Trophoblast cell (in vitro differentiated cells and primary cell): Measurements from ENCODE around the gene TSPEAR.

ENCODE experiments used
- DNase-seq, 2 donors: peaks; one replicate each; pipeline ENCODE4 v3.0.0-alpha.2; 2016
- H2AFZ ChIP-seq: 2 replicates; pipeline ENCODE4 v1.6.1; 2013; ENCODE audit warnings: low read length, moderate library complexity, mild to moderate bottlenecking; ENCODE audit not compliant: insufficient read depth, poor library complexity
- H2AK5ac ChIP-seq: 2 replicates; pipeline ENCODE4 v1.6.1; 2013; ENCODE audit warnings: mild to moderate bottlenecking, low read length
- H2BK120ac ChIP-seq: 2 replicates; pipeline ENCODE4 v1.6.1; 2013; ENCODE audit warnings: low read length, mild to moderate bottlenecking, moderate library complexity; ENCODE audit not compliant: insufficient read depth, poor library complexity
- H2BK12ac ChIP-seq: 2 replicates; pipeline ENCODE4 v1.6.1; 2013; ENCODE audit warnings: mild to moderate bottlenecking, low read length, moderate library complexity
- H2BK5ac ChIP-seq: 2 replicates; pipeline ENCODE4 v1.6.1; 2013; ENCODE audit warnings: low read length, low read depth, moderate library complexity, mild to moderate bottlenecking; ENCODE audit not compliant: poor library complexity
- H3K14ac ChIP-seq: 2 replicates; pipeline ENCODE4 v1.6.1; 2013; ENCODE audit warnings: mild to moderate bottlenecking, low read length
- H3K18ac ChIP-seq: 2 replicates; pipeline ENCODE4 v1.6.1; 2013; ENCODE audit warnings: mild to moderate bottlenecking, low read length
- H3K23ac ChIP-seq: 2 replicates; pipeline ENCODE4 v1.6.1; 2013; ENCODE audit warnings: low read length
- H3K27ac ChIP-seq: 2 replicates; pipeline ENCODE4 v1.5.1; 2013; ENCODE audit warnings: low read depth, mild to moderate bottlenecking, inconsistent platforms, low read length, moderate library complexity
- H3K27me3 ChIP-seq: 2 replicates; pipeline ENCODE4 v1.6.1; 2013; ENCODE audit warnings: inconsistent platforms, mild to moderate bottlenecking, low read length, moderate library complexity; ENCODE audit not compliant: insufficient read depth
- H3K36me3 ChIP-seq, 2 experiments: 1 replicate in 1 of 2; 2 replicates in 1 of 2; pipeline ENCODE4 v1.6.1; 2013; ENCODE audit warnings: low read length in 2 of 2, mild to moderate bottlenecking in 2 of 2, moderate library complexity in 1 of 2; ENCODE audit not compliant: insufficient read depth in 2 of 2, control insufficient read depth in 1 of 2
- H3K4ac ChIP-seq: 2 replicates; pipeline ENCODE4 v1.6.1; 2013; ENCODE audit warnings: low read depth, mild to moderate bottlenecking, low read length, moderate library complexity
- H3K4me1 ChIP-seq, 2 experiments: 1 replicate in 1 of 2; 2 replicates in 1 of 2; pipeline ENCODE4 v1.6.1; 2013; ENCODE audit warnings: low read length in 2 of 2, mild to moderate bottlenecking in 2 of 2, moderate library complexity in 1 of 2; ENCODE audit not compliant: insufficient read depth in 2 of 2, control insufficient read depth in 1 of 2
- H3K4me2 ChIP-seq: 2 replicates; pipeline ENCODE4 v1.6.1; 2013; ENCODE audit warnings: inconsistent platforms, mild to moderate bottlenecking, low read length, moderate library complexity
- H3K4me3 ChIP-seq: 2 replicates; pipeline ENCODE4 v1.5.1; 2013; ENCODE audit warnings: mild to moderate bottlenecking, low read depth, low read length, inconsistent platforms
- H3K79me1 ChIP-seq: one replicate; pipeline ENCODE4 v1.6.1; 2013; ENCODE audit warnings: low read length
- H3K79me2 ChIP-seq: 2 replicates; pipeline ENCODE4 v1.6.1; 2013; ENCODE audit warnings: low read length, mild to moderate bottlenecking; ENCODE audit not compliant: control insufficient read depth, insufficient read depth, poor library complexity
- H3K9ac ChIP-seq: 2 replicates; pipeline ENCODE4 v1.6.1; 2013; ENCODE audit warnings: mild to moderate bottlenecking, low read length
- H3K9me3 ChIP-seq: 2 replicates; pipeline ENCODE4 v1.6.1; 2013; ENCODE audit warnings: low read depth, mild to moderate bottlenecking, control low read depth, inconsistent platforms, low read length; ENCODE audit not compliant: insufficient read depth
- H4K12ac ChIP-seq: 2 replicates; pipeline ENCODE4 v1.6.1; 2013; ENCODE audit warnings: low read depth, mild to moderate bottlenecking, low read length, moderate library complexity
- H4K8ac ChIP-seq: 2 replicates; pipeline ENCODE4 v1.6.1; 2013; ENCODE audit warnings: low read depth, mild to moderate bottlenecking, low read length, moderate library complexity
- H4K91ac ChIP-seq: one replicate; pipeline ENCODE4 v1.6.1; 2013; ENCODE audit warnings: low read depth, mild to moderate bottlenecking, low read length, moderate library complexity
- WGBS: extraction: QIAGEN DNeasy Blood & Tissue Kit; methylation state at CpG from one replicate; pipeline ENCODE4 v1.1.7; 2013; ENCODE audit warnings: missing lambda C conversion rate; ENCODE audit not compliant: insufficient read length, insufficient coverage; ENCODE audit errors: extremely low coverage; 5-methylcytosine and 5-hydroxymethylcytosine counted together

Gene TSPEAR

DNA sequence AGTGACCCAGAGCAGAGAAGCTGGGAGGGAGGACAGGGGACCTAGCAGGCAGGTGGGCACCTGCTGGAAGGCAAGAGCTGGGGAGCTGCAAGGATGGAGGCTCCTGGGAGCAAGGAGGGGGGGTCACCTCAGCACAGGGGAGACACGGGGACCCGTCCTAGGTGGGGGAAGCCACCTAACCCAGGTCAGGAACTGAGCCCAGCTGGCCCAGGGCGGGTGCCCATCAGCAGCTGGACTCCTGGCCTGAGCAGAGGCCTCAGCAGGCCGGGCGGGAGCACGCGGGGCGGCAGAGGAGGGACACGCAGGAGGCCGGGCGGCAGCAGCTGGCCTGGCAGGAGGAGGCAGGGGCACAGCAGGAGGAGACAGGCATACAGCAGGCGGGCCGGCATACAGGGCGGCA lies 172.3 kb downstream of the TSPEAR start:
- no peak overlapping the region for H3K4me2 ChIP-seq
- no peak overlapping the region for H2BK120ac ChIP-seq
- no peaks in the 10 kb centered on the region for H3K9me3 ChIP-seq
- no peak overlapping the region for H3K18ac ChIP-seq
- H3K36me3 ChIP-seq = no peaks in the 10 kb centered on the region
- DNase-seq = no peak
- H3K79me2 ChIP-seq = no peaks in the 10 kb centered on the region
- no peaks in the 10 kb centered on the region for H3K27me3 ChIP-seq
- no peak overlapping the region for H4K12ac ChIP-seq
- no peak overlapping the region for H3K23ac ChIP-seq
- H2AFZ ChIP-seq = no peak overlapping the region
- no CpG with 5 or more reads among the region's 14 CpGs for WGBS
- no peaks in the 10 kb centered on the region for H3K4me1 ChIP-seq
- no peak overlapping the region for H2BK12ac ChIP-seq
- no peaks in the 10 kb centered on the region for H3K79me1 ChIP-seq
- H3K4ac ChIP-seq = no peak overlapping the region
- no peak overlapping the region for H3K9ac ChIP-seq
- H2BK5ac ChIP-seq = no peak overlapping the region
- H3K14ac ChIP-seq = no peak overlapping the region
- no peak overlapping the region for H4K8ac ChIP-seq
- no peak overlapping the region for H4K91ac ChIP-seq
- no peak overlapping the region for H3K4me3 ChIP-seq
- no peak overlapping the region for H3K27ac ChIP-seq
- H2AK5ac ChIP-seq = no peak overlapping the region

DNA sequence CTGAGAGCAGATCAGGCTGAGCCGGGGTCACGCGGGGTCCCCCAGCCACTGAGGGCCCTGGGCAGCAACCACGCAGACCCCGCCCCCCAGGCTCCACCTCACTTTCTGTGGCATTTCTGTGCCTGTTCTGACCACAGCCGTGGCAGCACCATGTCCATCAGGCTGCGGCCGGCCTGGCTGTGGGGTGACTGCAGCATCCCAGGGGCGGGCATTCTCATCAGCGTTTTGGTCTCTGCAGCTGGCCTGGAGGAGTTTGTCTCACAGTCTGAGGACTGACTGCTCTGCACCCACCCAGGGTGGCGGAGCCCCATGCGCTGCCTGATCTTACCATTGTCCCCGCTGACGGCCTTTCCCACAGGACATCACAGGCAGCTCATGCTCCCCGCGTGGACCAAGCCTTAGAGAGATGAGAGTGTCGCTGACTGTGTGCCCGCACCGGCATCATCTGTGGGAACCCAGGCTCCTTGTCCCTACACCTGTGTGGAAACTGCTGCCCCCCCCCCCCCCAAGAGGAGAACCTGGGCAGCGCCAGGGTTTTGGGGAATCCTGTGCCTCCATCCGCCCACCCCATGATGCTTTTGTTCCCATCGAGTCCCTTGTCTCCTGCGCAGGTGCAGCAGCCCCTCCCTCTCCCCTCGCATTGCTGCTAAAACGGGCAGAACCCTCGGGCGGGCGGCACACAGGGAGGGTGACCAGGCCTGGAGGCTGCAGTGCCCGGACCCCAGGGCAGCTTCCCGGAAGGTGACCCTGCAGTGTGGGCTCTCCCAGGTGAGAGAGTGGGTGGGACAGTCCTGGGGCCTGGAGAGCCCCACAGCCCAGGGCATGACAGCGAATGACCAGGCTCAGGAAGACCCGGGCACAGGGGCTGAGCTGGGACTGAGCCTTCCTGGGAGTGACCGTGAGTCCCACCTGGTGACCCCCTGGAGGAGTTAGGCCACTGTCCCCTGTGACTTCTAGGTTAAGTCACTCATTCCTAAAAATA lies 173.2 kb downstream of the TSPEAR start:
- H2BK120ac ChIP-seq = no peak overlapping the region
- H3K9ac ChIP-seq = no peak overlapping the region
- H3K4me1 ChIP-seq = no peaks in the 10 kb centered on the region
- no peak overlapping the region for H2AK5ac ChIP-seq
- H3K9me3 ChIP-seq = no peaks in the 10 kb centered on the region
- H3K79me1 ChIP-seq = no peaks in the 10 kb centered on the region
- DNase-seq = no peak
- no peak overlapping the region for H4K8ac ChIP-seq
- H3K27ac ChIP-seq = no peak overlapping the region
- WGBS = no CpG with 5 or more reads among the region's 33 CpGs
- no peak overlapping the region for H4K91ac ChIP-seq
- no peaks in the 10 kb centered on the region for H3K79me2 ChIP-seq
- H3K23ac ChIP-seq = no peak overlapping the region
- no peak overlapping the region for H2AFZ ChIP-seq
- H3K4me3 ChIP-seq = no peak overlapping the region
- no peak overlapping the region for H3K14ac ChIP-seq
- no peak overlapping the region for H2BK5ac ChIP-seq
- no peak overlapping the region for H3K4ac ChIP-seq
- H3K4me2 ChIP-seq = no peak overlapping the region
- no peaks in the 10 kb centered on the region for H3K36me3 ChIP-seq
- H3K18ac ChIP-seq = no peak overlapping the region
- no peak overlapping the region for H2BK12ac ChIP-seq
- no peaks in the 10 kb centered on the region for H3K27me3 ChIP-seq
- H4K12ac ChIP-seq = no peak overlapping the region

DNA sequence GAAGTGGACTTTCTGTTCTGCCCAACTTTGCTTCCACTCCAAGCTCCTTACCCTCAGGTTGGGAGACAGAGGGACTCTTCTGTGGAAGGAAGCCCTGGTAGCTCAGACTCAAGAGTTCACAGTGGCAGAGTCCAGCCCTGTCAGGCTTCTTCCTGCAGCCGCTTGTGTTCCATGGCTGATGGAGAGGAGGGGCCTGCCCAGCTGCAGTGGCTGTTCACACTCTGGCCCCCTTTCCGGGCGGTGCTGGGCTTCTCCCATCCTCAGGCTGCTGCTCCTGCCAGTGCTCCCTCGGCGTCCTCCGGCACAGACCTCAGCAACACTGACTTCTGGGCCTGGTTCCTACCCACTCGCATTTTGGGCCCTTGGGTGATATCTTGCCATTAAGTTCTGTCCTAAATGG lies 175.4 kb downstream of the TSPEAR start:
- no peak overlapping the region for H4K91ac ChIP-seq
- no peaks in the 10 kb centered on the region for H3K9me3 ChIP-seq
- H2BK120ac ChIP-seq = no peak overlapping the region
- H3K79me1 ChIP-seq = no peaks in the 10 kb centered on the region
- no peak overlapping the region for H3K4me2 ChIP-seq
- H3K27me3 ChIP-seq = no peaks in the 10 kb centered on the region
- H2BK5ac ChIP-seq = no peak overlapping the region
- H3K79me2 ChIP-seq = no peaks in the 10 kb centered on the region
- H2BK12ac ChIP-seq = no peak overlapping the region
- H2AK5ac ChIP-seq = no peak overlapping the region
- no peak overlapping the region for H3K27ac ChIP-seq
- no peak overlapping the region for H3K4ac ChIP-seq
- H4K12ac ChIP-seq = no peak overlapping the region
- H3K18ac ChIP-seq = no peak overlapping the region
- H3K9ac ChIP-seq = no peak overlapping the region
- H3K36me3 ChIP-seq = no peaks in the 10 kb centered on the region
- H3K4me1 ChIP-seq = no peaks in the 10 kb centered on the region
- WGBS = no CpG with 5 or more reads among the region's 7 CpGs
- H2AFZ ChIP-seq = no peak overlapping the region
- no peak overlapping the region for H3K23ac ChIP-seq
- no peak overlapping the region for H3K14ac ChIP-seq
- H3K4me3 ChIP-seq = no peak overlapping the region
- no peak for DNase-seq
- no peak overlapping the region for H4K8ac ChIP-seq

DNA sequence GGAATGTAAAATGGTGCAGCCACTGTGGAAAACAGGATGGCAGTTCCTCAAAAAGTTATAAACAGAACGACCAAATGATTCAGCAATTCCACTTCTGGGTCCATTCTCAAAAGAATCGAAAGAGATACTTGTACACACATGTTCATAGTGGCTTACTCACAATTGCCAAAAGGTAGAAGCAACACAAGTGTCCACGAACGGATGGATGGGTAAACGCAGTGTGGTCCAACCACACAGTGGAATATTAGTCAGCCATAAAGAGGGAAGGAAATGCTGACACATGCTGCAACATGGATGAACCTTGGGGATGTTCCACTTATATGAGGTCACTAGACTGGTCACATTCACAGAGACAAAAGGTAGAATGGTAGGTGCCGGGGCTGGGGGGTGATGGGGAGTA lies 176.7 kb downstream of the TSPEAR start:
- H3K4ac ChIP-seq = no peak overlapping the region
- no peak overlapping the region for H3K4me3 ChIP-seq
- H3K18ac ChIP-seq = no peak overlapping the region
- H3K27ac ChIP-seq = no peak overlapping the region
- no peak overlapping the region for H3K4me2 ChIP-seq
- H3K23ac ChIP-seq = no peak overlapping the region
- no peak overlapping the region for H2AFZ ChIP-seq
- H2BK12ac ChIP-seq = no peak overlapping the region
- no peak overlapping the region for H3K9ac ChIP-seq
- no peaks in the 10 kb centered on the region for H3K27me3 ChIP-seq
- WGBS = 100% methylated on average over 1 of the region's 6 CpGs
- no peak overlapping the region for H2AK5ac ChIP-seq
- H3K4me1 ChIP-seq = no peaks in the 10 kb centered on the region
- no peak for DNase-seq
- no peak overlapping the region for H2BK5ac ChIP-seq
- H4K12ac ChIP-seq = no peak overlapping the region
- no peak overlapping the region for H4K91ac ChIP-seq
- no peak overlapping the region for H2BK120ac ChIP-seq
- H3K79me2 ChIP-seq = no peaks in the 10 kb centered on the region
- H3K79me1 ChIP-seq = no peaks in the 10 kb centered on the region
- no peaks in the 10 kb centered on the region for H3K36me3 ChIP-seq
- H3K14ac ChIP-seq = no peak overlapping the region
- H4K8ac ChIP-seq = no peak overlapping the region
- H3K9me3 ChIP-seq = no peaks in the 10 kb centered on the region
